CD14-positive monocyte (primary cell): ENCODE results near the gene IL21. TPM values are rescaled to one million over a fixed set of nuclear protein-coding genes. Genes with fewer than 3 reads are reported as not detected.

Source experiments
- DNase-seq, 3 donors: peaks; one replicate each; pipeline ENCODE4 v3.0.0-alpha.2; 2011 to 2022
- H2AFZ ChIP-seq: 2 replicates; pipeline ENCODE4 v1.6.0; 2012; ENCODE audit warnings: mild to moderate bottlenecking, low read depth, low read length, inconsistent platforms; ENCODE audit not compliant: insufficient read depth, poor library complexity, severe bottlenecking
- H3K27ac ChIP-seq, 2 donors: 1 replicate in 1 of 2; 2 replicates in 1 of 2; pipeline ENCODE4 v1.5.1; 2012 to 2013; ENCODE audit warnings: low read length in 2 of 2, control low read depth in 1 of 2, inconsistent platforms in 1 of 2, low read depth in 1 of 2, mild to moderate bottlenecking in 1 of 2
- H3K27me3 ChIP-seq, 2 donors: one replicate each; pipeline versions ENCODE4 v1.6.0 to v1.6.1; 2011 to 2013; ENCODE audit warnings: low read length in 2 of 2; ENCODE audit not compliant: control insufficient read depth in 2 of 2, insufficient read depth in 2 of 2
- H3K36me3 ChIP-seq, 2 donors: replicated peaks in 1 of 2; 1 replicate in 1 of 2; 2 replicates in 1 of 2; pipeline versions ENCODE4 v1.5.1 to v1.6.1; 2012 to 2013; ENCODE audit warnings: low read length in 2 of 2, control low read depth in 1 of 2, inconsistent platforms in 1 of 2, mild to moderate bottlenecking in 1 of 2; ENCODE audit not compliant: insufficient read depth in 2 of 2, control insufficient read depth in 1 of 2
- H3K4me1 ChIP-seq, 2 donors: 1 replicate in 1 of 2; 2 replicates in 1 of 2; pipeline versions ENCODE4 v1.5.1 to v1.6.1; 2012 to 2013; ENCODE audit warnings: low read length in 2 of 2, control low read depth in 1 of 2, inconsistent platforms in 1 of 2, mild to moderate bottlenecking in 1 of 2, moderate library complexity in 1 of 2; ENCODE audit not compliant: insufficient read depth in 2 of 2, control insufficient read depth in 1 of 2
- H3K4me2 ChIP-seq: replicated peaks from 2 replicates; pipeline ENCODE3; 2012; ENCODE audit warnings: low read length, moderate library complexity, mild to moderate bottlenecking; ENCODE audit not compliant: poor library complexity, severe bottlenecking; ENCODE audit errors: extremely low read depth
- H3K4me3 ChIP-seq, 3 experiments: fragments of 200-600 bp in 1 of 3; sonication (generic) in 1 of 3; replicated peaks in 1 of 3; 1 replicate in 2 of 3; 2 replicates in 1 of 3; pipeline ENCODE4 v1.5.1; 2011 to 2013; ENCODE audit warnings: low read length in 3 of 3, mild to moderate bottlenecking in 3 of 3, control low read depth in 2 of 3, low read depth in 2 of 3, inconsistent platforms in 1 of 3, moderate library complexity in 1 of 3
- H3K79me2 ChIP-seq: 2 replicates; pipeline ENCODE4 v1.6.0; 2012; ENCODE audit warnings: mild to moderate bottlenecking, control low read depth, inconsistent platforms, low read length, moderate library complexity; ENCODE audit not compliant: insufficient read depth
- H3K9ac ChIP-seq: 2 replicates; pipeline ENCODE4 v1.6.0; 2017; ENCODE audit warnings: low read length, mild to moderate bottlenecking; ENCODE audit not compliant: insufficient read depth, poor library complexity, severe bottlenecking
- H3K9me3 ChIP-seq, 2 donors: replicated peaks in 1 of 2; 1 replicate in 1 of 2; 2 replicates in 1 of 2; pipeline versions ENCODE4 v1.5.1 to v1.6.1; 2012 to 2013; ENCODE audit warnings: low read length in 2 of 2, control low read depth in 1 of 2; ENCODE audit not compliant: control insufficient read depth in 1 of 2, insufficient read depth in 1 of 2
- H4K20me1 ChIP-seq: 2 replicates; pipeline ENCODE4 v1.6.0; 2012; ENCODE audit warnings: mild to moderate bottlenecking, low read length, control low read depth, moderate library complexity; ENCODE audit not compliant: insufficient read depth
- H3K27ac Mint-ChIP-seq, 7 donors: one replicate each; pipeline ENCODE4 v1.8.0; 2020; ENCODE audit warnings: mild to moderate bottlenecking in 7 of 7, mixed read lengths in 7 of 7, moderate library complexity in 6 of 7, inconsistent platforms in 2 of 7
- H3K27me3 Mint-ChIP-seq, 3 donors: one replicate each; pipeline ENCODE4 v1.8.0; 2021 to 2022; ENCODE audit warnings: low read depth in 3 of 3, mild to moderate bottlenecking in 3 of 3, mixed read lengths in 3 of 3, moderate library complexity in 3 of 3, inconsistent platforms in 1 of 3
- H3K36me3 Mint-ChIP-seq, 2 donors: one replicate each; pipeline ENCODE4 v1.8.0; 2020; ENCODE audit warnings: mixed read lengths in 2 of 2, inconsistent platforms in 1 of 2, mild to moderate bottlenecking in 1 of 2
- H3K4me1 Mint-ChIP-seq: one replicate; pipeline ENCODE4 v1.8.0; 2020; ENCODE audit warnings: mild to moderate bottlenecking, mixed read lengths
- H3K4me3 Mint-ChIP-seq, 2 donors: one replicate each; pipeline ENCODE4 v1.8.0; 2020; ENCODE audit warnings: mild to moderate bottlenecking in 2 of 2, mixed read lengths in 2 of 2, moderate library complexity in 1 of 2
- H3K9me3 Mint-ChIP-seq, 7 donors: one replicate each; pipeline ENCODE4 v1.8.0; 2020 to 2022; ENCODE audit warnings: mixed read lengths in 7 of 7, mild to moderate bottlenecking in 6 of 7, moderate library complexity in 6 of 7, inconsistent platforms in 2 of 7
- CTCF ChIP-seq: fragments of 200-600 bp; IDR thresholded peaks from one replicate; pipeline ENCODE4 v1.8.0; 2022; ENCODE audit warnings: antibody characterized with exemption, mild to moderate bottlenecking
- WGBS: methylation state at CpG from one replicate; pipeline ENCODE4 v1.1.5; 2013; ENCODE audit warnings: missing lambda C conversion rate; ENCODE audit not compliant: insufficient coverage; 5-methylcytosine and 5-hydroxymethylcytosine counted together
- intact Hi-C, 2 donors: fragments of 100-400 bp; cut with micrococcal nuclease; formaldehyde crosslinking; loops; one replicate each; pipeline versions ENCODE4 v1.15.0 to v1.15.1; 2023
- polyA plus RNA-seq, 3 donors: library from polyadenylated mRNA; depleted of rRNA in 1 of 3; unstranded in 2 of 3; stranded (reverse) in 1 of 3; fragments of 300-500 nt in 2 of 3; fragments of >200 nt in 1 of 3; fragmentation: Illumina TruSeq in 2 of 3; gene quantifications; 1 replicate in 2 of 3; 2 replicates in 1 of 3; pipeline ENCODE4 v1.2.3, GENCODE V29; 2012 to 2021

The IL21 gene
- polyA plus RNA-seq, 3 donors, result not detected

- Histone ChIP-seq H4K20me1 (no peaks in the 10 kb centered on the region), H3K4me1 (no peaks in the 10 kb centered on the region), H3K36me3 (no peaks in the 10 kb centered on the region), H3K27ac (no peak overlapping the region), H3K79me2 (no peaks in the 10 kb centered on the region), H2AFZ (no peak overlapping the region), H3K9ac (no peak overlapping the region), H3K9me3 (peaks cover 0 to 3% of the 10 kb centered on the region in 2 donors), H3K4me2 (no peak overlapping the region), H3K4me3 (no peak overlapping the region), H3K27me3 (no peaks in the 10 kb centered on the region)
- no peaks in the 10 kb centered on the region for H3K4me1 Mint-ChIP-seq
- H3K9me3 Mint-ChIP-seq, result peaks cover 0 to 8% (median 2%) of the 10 kb centered on the region in 7 donors
- intact Hi-C loops, result no loop called here
- WGBS, result 92% methylated on average over 4 of the region's 4 CpGs
- DNase-seq, result no peak
- peaks cover 3% of the 10 kb centered on the region in 3 donors for H3K27me3 Mint-ChIP-seq
- no peaks in the 10 kb centered on the region for H3K36me3 Mint-ChIP-seq
- H3K27ac Mint-ChIP-seq, result no peak overlapping the region
- no peak for TF ChIP-seq CTCF
- no peak overlapping the region for H3K4me3 Mint-ChIP-seq
These were observed 47.4 kb upstream of the IL21 start for GRCh38 chr4:122668241-122668640.

GRCh38 chr4:122666527-122667245 is 45.8 kb upstream of the IL21 start:
- no peaks in the 10 kb centered on the region for H3K36me3 Mint-ChIP-seq
- Histone ChIP-seq H3K79me2 (no peaks in the 10 kb centered on the region), H3K9ac (no peak overlapping the region), H3K9me3 (peaks cover 0 to 3% of the 10 kb centered on the region in 2 donors), H4K20me1 (no peaks in the 10 kb centered on the region), H3K27ac (no peak overlapping the region), H3K4me2 (no peak overlapping the region), H3K4me1 (no peaks in the 10 kb centered on the region), H3K36me3 (no peaks in the 10 kb centered on the region), H2AFZ (no peak overlapping the region), H3K27me3 (no peaks in the 10 kb centered on the region), H3K4me3 (no peak overlapping the region)
- H3K4me3 Mint-ChIP-seq, result no peak overlapping the region
- peaks cover 0 to 8% (median 2%) of the 10 kb centered on the region in 7 donors for H3K9me3 Mint-ChIP-seq
- H3K27ac Mint-ChIP-seq, result no peak overlapping the region
- H3K27me3 Mint-ChIP-seq, result peaks cover 3% of the 10 kb centered on the region in 3 donors
- no peaks in the 10 kb centered on the region for H3K4me1 Mint-ChIP-seq
- no CpG with 5 or more reads among the region's 2 CpGs for WGBS
- TF ChIP-seq CTCF, result no peak
- intact Hi-C loops, result no loop called here
- DNase-seq, result no peak
